GM12874 (cell line): ENCODE results near the gene POLR2F.

Source experiments
- TF ChIP-seq, protein P1 (sequence below): IDR thresholded peaks from 2 replicates; pipeline ENCODE4 v1.5.1; 2011; ENCODE audit warnings: low read depth, mild to moderate bottlenecking, control low read depth, low read length, moderate library complexity; ENCODE audit not compliant: insufficient read depth

POLR2F gene

GRCh38 chr22:37926771-37927636 is 26.5 kb upstream of the POLR2F start:
- TF ChIP-seq, protein P1, sequence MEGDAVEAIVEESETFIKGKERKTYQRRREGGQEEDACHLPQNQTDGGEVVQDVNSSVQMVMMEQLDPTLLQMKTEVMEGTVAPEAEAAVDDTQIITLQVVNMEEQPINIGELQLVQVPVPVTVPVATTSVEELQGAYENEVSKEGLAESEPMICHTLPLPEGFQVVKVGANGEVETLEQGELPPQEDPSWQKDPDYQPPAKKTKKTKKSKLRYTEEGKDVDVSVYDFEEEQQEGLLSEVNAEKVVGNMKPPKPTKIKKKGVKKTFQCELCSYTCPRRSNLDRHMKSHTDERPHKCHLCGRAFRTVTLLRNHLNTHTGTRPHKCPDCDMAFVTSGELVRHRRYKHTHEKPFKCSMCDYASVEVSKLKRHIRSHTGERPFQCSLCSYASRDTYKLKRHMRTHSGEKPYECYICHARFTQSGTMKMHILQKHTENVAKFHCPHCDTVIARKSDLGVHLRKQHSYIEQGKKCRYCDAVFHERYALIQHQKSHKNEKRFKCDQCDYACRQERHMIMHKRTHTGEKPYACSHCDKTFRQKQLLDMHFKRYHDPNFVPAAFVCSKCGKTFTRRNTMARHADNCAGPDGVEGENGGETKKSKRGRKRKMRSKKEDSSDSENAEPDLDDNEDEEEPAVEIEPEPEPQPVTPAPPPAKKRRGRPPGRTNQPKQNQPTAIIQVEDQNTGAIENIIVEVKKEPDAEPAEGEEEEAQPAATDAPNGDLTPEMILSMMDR = no peak

GRCh38 chr22:37927637-37927936 is 25.9 kb upstream of the POLR2F start:
- TF ChIP-seq, protein P1 = no peak

DNA sequence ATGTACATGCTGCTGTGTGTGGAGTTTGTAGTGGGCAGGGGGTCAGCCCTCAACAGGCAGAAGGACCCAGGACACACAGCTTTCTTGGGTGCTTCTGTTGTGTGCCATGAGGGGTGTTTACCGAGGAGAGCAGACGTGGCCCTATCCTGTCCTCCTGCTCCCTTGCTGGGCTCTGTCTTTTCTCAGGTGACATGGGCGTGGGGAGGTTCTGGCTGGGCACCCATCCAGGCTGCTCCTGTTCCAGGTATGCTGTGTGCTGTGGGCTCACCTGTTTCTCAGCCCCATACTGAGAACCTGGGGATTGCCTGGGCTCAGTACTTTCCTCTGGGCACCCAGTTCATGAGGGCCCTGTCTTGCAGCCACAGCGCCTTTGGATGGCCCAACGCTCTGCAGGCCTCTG is 24.1 kb upstream of the POLR2F start:
- TF ChIP-seq, protein P1 = no peak

DNA sequence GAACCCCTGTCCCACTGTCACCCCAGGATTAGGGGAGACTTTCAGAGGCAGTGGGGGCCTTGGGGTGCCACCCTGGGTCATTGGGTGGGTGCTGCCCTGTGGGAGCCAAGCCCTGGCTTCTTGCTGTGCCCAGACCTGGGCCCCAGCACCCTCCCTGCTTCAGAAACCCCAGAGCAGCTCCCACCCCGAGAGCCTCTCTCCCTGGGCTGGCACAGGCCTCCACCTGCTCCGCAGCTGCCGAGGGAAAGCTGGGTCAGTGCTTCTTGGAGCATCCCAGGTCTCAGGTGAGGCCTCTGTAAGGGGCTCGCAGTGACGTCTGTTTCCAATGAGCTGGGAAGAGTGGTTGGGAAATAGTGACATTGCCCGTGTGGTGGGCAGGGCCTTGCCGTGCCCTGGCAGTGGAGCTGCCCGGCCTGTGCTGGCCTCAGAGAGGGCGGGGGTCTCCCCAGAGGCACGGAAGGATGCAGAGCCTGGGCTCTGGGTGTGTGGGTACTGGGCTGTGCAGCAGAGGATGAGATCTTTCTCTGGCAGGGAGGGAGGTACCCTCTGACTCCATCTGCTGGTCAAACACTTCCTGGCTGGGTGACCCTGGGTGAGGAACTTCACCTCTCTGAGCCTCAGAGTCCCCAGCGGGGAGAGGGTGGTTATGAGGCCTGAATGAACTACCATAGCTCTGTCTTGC is 23.1 kb upstream of the POLR2F start:
- TF ChIP-seq, protein P1 = peak; percentile 56

GRCh38 chr22:37930952-37931440 is 22.5 kb upstream of the POLR2F start:
- TF ChIP-seq, protein P1 = no peak

GRCh38 chr22:37931893-37932389 is 21.6 kb upstream of the POLR2F start:
- TF ChIP-seq, protein P1 = no peak

- TF ChIP-seq, protein P1 = no peak
These were observed 21.1 kb upstream of the POLR2F start for GRCh38 chr22:37932401-37932800.
